ENCODE measurements around the gene EIF2B4.

- TF ChIP-seq FOXM1 (IDR thresholded peaks at IDR 0.05; ENCODE audit: borderline replicate concordance) (no peak), ZNF384 (IDR thresholded peaks at IDR 0.05) (no peak), FOXA1 (IDR thresholded peaks at IDR 0.05) (no peak), ELF4 (IDR thresholded peaks at IDR 0.05) (no peak), BHLHE40 (IDR thresholded peaks at IDR 0.05; ENCODE audit: borderline replicate concordance) (no peak), SP1 (IDR thresholded peaks at IDR 0.05) (no peak), ARNT (IDR thresholded peaks at IDR 0.05) (no peak), CTBP1 (IDR thresholded peaks at IDR 0.05; ENCODE audit: borderline replicate concordance) (no peak), LEF1 (IDR thresholded peaks at IDR 0.05; ENCODE audit: borderline replicate concordance) (no peak), SUZ12 (IDR thresholded peaks at IDR 0.05) (no peak)
Observed at GRCh38 chr2:27376151-27376865, 6.2 kb upstream of the EIF2B4 start.
